HG03521 (cell line): ENCODE results near the gene RPL13A.
"Not testable (repeated sequence)": the region's sequence is repeated elsewhere in the genome, so short reads cannot be mapped to it uniquely, and the experiment has no call there.

ENCODE experiments used
- ATAC-seq: cut with Tn5 transposase; IDR thresholded peaks from one replicate; pipeline ENCODE4 v1.9.1; 2021; ENCODE audit warnings: mild to moderate bottlenecking, moderate library complexity; ENCODE audit not compliant: unreplicated experiment

The RPL13A gene

DNA sequence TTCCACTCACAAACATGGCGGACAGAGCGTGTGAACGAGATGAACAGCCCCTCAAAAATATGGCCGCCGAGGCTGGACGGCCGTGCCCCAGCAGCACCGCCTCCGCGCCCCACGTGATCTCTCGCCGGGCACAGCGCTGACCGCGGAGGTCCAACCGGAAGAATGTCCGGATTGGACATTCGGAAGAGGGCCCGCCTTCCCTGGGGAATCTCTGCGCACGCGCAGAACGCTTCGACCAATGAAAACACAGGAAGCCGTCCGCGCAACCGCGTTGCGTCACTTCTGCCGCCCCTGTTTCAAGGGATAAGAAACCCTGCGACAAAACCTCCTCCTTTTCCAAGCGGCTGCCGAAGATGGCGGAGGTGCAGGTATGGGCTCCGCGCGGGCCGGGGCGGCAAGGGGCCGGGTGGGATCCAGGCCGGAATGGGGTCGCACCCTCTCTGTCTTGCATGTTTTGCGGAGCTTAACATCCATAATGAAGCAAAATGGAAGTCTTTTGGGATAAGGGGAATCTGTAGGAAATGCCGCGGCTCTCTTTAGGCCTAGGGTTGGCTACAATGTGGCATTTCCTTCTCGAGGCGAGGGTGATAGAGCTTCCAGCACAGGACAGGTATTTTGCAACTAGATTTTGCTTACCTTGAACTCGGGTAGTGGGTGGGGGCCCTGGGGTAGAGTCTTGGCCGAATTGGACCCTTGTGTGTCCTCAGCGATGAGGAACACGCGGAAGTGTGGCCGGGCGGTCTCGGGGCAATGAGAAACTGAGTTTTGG lies at the start of gene RPL13A:
Gene RPL13A, plus strand, starts transcription at position 332 of the 769 bp plus-strand sequence. Its CDS starts 22 bp downstream, at position 354.
- ATAC-seq = peak; percentile 89

DNA sequence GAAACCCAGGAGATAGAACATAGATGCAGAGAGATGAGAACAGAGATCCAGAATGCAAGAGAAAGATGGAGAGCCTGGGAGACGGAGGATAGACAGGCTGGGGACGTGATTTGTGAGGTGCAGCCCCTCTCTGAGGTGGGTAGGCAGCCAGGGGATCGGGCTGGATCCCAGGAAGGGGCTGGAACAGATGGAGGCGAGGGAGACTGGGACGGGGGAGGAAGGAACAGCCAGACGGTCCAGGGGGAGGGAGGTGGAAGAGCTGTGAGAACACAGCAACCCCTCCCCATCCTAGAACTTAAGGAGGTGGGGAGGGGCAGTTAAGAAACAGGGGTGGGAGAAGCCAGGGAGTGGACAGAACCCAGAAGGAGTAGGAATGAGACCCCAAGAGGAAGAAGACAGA lies 49.1 kb upstream of the RPL13A start:
- no peak for ATAC-seq

DNA sequence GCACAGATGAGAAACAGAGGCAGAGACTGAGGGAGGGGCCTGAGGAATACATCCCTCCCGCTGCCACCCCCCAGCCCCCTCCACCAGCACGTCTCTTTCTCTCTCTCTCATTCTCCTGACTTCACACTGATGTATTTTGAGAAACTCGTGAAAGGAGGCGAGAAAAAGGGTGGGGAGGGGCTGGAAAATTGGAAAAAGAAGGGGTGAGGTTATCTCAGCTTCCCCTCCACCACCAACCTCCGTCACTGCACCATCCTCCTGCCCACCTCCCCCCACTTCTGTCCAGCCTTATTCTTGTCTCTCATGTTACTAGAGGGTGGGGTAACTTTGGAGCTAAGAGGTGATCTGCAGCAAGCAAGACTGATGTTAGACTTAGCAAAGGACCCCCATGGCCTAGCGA lies 47.6 kb upstream of the RPL13A start:
- no peak for ATAC-seq

DNA sequence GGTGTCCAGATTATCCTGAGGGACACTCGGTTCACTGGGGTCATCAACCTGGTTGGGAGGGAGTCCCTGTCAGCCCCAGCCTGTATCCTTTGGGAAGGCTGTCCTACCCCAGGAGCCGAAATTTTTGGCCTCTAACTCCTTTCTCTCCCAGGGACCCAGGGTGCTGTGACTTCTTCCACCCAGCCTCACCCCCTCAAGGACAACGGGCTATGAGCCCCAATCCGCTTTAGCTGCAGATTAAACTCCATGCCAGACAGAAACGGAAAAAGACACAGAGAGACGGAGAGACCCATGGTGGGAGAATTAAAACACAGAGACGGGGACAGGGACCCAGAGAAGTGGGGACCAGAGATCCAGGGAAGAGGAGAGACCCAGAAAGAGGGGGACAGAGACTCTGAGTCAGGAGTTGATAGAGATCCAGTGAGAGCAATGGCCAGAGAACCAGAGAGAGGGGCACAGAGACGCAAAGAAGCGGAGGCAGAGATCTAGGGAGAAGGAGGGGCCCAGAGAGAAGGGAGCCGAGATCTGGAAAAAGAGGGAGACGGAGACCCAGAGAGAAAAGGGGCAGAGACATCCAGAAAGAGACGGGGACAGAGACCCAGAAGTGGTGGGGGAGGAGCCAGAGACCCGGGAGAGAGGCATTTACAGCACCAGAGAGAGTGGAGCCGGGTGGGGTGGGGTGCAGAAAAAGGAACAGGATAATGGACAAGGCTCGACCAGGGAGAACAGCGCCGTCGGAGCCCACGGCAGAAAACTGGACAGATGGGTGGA lies 46.8 kb upstream of the RPL13A start:
- no peak for ATAC-seq

DNA sequence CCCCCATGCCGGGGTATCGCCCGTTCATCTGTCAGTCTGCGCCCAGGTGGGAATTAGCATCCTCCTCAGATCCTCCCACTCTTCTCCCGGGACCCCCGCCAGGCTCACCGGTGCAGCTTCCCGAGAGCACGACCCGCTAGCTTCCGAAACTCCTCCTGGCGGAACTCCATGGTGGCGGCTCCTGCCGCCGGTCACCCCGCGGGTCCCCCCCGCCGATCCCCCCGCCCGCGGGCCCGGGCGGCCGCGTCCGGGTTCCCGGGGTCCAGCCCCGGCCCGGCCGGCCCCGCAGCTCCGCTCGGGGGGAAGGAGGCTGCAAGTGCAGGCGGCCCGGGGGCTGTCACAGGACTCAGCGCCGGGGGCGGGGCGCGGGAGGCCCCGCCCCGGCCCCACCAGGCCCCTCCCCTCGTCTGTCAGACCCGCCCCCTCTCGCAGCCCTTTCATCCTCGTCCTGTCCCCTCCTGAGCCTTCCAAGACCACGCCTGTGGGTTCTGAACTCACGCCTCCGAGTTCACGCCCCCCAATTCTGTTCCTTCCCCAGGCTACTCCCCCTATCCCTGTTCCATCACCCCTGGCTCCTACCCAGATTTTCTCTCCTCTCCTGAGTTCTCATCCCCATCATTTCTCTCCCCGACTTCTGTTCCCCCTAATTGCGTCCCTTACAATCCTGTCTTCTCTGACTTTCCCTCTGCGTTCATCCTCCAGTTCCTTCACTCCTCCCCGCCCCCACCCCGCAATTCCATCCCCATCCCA lies 46.0 kb upstream of the RPL13A start, which contains the start of gene SLC17A7:
Gene SLC17A7, minus strand, starts transcription at position 318 of the 750 bp plus-strand sequence. Its CDS starts 148 bp downstream, at position 170.
- ATAC-seq = no peak

DNA sequence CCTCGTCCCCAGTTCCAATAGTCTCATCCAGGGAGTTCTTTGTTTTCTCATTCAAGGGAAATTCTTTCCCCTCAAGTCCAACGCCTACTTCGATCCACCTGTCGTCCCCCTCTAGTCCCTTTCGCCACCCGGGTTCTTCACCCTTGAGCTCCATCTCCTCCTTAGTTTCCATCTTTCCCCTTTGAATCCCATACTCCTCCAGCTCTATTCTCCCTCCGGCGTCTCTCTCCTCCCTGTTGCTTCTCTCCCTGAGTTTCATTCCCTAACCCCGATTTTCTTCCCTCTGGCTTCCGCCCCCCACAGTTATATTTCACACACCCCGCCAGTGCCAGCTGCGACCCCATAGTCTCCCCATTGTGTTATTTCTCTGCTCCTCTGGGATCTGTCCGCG lies 45.5 kb upstream of the RPL13A start:
- ATAC-seq = no peak

DNA sequence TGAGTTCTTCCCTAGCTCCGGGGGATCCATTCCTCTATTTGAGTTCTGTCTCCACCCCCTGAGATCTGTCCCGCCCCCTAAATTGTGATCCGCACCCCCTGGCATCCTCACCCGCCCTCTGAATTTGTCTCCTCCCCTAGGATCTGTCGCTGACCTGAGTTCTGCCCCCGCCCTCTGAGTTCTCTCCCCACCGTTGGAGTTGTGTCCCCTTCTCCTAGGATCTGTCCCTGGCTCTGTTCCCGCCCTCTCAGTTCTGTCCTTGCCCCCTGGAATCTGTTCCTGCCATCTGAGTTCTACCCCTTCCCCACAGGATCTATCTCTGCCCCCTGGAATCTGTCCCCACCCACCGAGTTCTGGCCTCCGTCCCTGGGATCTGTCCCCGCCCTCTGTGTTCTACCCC lies 45.1 kb upstream of the RPL13A start:
- ATAC-seq = no peak

DNA sequence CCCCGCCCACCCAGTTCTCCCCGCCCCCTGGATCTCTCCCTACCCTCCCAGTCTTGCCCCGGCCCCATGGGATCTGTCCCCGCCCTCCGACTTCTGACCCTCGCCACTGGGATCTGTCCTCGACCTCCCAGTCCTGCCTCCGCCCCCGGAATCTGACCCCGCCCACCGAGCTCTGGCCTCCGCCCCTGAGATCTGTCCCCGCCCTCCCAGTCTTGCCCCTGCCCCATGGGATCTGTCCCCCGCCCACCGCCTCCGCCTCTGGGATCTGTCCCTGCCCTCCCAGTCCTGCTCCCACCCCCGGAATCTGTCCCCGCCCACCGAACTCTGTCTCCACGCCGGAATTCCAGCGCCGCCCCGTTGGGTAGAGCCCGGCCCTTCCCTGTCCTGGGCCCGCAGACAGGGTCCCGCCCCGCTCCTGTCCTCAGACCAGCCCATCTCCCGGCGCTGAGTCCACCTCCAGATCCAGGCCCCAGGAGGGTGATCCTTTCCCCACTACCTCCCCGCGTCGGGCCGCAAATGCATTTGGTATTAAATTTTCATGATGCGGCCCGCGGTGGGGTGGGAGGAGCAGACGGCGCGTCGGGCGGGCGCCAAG lies 44.5 kb upstream of the RPL13A start:
- ATAC-seq = peak; percentile 14

DNA sequence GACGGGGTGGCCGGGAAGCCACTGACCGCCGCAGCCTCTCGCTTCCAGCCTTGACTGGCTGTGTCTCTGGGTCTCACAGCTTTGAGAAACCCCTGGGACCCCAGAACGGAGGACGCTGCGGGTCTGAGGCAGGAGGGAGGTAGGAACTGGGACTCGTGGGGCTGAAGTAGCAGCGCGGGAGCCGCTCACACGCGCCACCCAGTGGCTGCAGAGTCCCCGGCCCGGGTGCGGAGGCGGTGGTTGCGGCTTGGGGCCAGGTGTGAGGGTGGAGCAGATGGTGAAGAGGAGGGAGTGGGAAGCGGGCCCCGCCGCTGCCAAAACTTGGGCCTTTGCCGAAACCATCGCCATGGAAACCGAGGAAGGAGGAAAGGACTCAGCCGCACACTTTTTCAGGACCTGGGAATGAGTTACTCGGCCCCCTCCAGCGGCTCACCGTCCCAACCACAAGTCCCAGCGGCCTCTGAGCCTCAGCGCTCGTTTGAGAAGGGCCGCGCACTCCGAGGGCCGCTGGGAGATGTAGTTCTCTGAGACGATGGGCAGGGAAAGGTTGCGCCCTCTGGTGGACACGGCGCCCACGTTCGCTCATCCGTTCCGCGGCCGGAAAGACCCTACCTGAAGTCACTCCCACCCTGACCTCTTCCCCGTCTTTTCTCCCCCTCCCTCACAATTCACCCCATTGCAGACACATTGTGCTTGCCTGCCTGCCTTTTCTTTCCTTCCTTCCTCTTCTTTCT lies 43.9 kb upstream of the RPL13A start:
- peak; percentile 74 for ATAC-seq

DNA sequence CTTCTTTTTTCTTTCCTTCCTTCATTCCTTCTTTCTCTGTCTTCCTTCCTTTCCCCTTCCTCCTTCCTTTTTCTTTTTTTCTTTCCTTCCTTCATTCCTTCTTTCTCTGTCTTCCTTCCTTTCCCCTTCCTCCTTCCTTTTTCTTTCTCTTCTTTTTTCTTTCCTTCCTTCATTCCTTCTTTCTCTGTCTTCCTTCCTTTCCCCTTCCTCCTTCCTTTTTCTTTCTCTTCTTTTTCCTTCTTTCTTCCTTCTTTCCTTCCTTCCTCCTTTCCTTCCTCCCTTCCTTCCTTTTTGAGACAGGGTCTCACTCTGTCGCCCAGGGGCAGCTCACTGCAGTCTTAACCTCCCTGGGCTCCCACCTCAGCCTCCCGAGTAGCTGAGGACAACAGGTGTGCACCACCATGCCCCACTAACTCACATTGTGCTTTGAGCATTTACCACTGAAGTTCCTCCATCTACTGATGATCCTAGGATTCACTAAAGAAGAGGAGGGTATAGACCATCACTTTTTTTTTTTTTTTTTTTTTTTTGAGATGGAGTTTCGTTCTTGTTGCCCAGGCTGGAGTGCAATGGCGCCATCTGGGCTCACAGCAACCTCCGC lies 43.2 kb upstream of the RPL13A start:
- not testable (repeated sequence) for ATAC-seq

DNA sequence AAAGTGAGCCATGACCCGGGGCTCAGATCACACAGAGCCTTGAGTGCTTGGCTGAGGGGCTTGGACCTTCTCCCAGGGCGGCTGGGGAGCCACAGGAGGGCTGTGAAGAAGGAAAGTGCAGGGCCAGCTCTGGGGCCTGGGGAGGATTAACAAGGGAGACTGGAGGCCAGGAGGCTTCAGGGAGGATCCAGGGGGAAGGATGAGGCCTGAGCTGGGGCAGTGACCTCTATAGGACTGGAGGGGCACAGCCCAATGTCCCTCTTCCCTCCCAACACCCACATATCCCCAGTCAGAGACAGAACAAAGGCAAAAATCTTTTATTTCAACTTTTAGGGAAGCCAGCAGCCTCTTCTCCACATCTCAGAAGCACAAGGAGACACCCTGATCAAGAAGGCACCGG lies 41.4 kb upstream of the RPL13A start:
- no peak for ATAC-seq

DNA sequence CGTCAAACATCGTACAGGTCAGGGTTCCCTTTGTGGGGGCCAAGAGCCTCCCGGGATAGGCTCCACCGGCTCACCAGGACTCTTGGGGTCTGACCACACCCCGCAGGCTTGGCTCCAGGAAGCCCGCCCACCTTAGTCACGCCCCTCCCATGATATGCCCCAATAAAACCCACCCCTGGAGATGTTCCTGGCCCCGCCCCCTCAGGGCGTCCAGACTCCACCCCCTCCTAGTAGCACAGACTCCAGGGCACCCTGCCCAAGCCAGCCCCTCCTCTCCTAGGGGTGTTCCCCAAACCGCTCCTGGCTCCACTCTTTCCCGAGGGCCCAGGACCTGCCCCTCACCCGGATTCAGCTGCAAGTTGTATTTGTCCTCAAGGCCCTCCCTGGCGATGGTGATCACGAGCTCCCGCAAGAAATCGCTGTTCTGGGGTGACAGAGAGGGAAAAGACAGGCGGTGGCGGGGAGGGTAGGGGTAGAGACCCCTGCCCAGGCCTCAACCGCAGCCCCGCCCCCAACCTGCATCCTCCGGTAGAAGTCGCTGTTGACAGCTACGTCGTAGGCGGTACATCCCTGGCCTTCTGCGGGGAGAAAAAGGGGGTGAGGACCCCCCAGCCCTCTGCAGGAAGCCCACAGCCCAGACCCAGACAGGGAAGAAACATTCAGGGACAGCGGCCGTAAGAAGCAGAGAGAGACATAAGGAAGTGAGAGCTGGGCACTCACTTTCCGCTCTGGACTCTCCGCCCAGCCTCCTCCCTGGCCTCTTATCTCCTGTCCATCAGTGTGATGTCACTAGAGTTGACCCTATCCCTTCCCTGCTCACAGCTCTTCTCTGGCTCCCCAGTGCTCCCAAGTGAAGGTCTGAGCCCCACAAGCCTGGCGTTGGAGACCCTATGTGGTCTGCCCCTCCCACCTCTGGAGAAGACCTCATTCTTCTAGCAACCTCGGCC lies 39.6 kb upstream of the RPL13A start:
- ATAC-seq = no peak

DNA sequence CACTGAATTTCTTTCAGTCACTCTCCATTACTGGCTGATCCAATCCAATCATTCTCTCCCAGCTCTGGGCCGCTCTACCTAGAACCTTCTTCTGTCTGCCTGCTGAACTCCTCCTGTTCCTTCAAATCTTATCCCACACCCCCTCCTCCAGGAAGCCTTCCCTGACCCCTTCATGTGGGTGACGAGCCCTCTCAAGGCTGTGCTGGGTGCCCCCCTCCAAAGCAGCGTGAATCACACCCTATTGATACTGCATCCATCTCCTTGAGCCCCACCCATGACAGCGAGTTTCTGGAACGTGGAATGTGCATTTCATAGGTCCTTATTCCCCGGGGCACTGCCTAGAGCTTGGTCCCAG lies 39.0 kb upstream of the RPL13A start:
- ATAC-seq = no peak

DNA sequence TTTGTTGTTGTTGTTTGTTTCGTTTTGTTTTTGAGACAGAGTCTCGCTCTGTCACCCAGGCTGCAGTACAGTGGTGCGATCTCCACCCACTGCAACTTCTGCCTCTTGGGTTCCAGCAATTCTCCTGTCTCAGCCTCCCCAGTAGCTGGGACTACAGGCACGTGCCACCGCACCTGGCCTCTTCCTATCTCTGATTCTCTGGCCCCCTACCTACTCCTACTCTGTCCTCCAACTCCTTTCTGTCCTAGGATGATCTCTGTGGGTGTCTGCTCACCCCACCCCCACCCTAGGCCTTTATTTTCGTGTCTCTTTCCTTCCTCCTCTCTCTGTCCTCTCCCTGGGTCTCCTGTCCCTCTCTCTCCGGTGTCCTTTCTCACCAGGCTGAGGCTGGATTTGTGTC lies 37.0 kb upstream of the RPL13A start:
- ATAC-seq = no peak

DNA sequence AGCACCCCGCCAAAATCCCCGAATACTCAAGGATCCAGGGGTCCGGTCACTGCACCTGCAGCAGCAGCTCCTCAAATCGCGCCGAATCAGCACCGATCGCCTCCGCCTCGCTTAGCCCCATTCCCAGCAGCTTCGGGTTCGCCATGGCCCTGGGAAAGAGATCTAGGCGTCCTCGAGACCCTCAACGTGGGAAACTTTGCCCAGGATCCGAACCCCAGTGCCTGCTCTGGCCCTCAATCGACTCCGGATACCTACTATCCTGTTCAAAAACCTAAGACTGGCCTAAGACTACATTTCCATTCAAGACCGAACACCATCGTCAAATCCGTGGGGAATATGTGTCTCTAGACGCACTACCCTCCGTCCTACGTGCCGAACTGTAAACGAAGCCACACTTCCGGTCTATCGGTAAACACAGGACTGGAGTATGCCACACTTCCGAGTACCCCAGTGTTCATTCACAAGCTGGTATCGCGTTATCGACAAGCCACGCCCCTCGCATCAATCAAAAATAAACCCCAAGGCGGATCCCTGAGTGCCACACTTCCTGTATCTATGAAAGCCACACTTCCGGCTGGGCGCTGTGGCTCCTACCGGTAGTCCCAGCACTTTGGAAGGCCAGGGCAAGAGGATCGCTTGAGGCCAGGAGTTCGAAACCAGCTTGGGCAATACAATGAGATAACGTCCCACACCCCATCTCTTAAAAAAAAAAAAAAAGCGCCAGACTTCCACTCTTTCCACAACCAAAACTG lies 35.8 kb upstream of the RPL13A start, which contains the start of gene PIH1D1:
Gene PIH1D1, minus strand, starts transcription at position 385 of the 752 bp plus-strand sequence. Its CDS starts 240 bp downstream, at position 145.
- peak; percentile 50 for ATAC-seq

DNA sequence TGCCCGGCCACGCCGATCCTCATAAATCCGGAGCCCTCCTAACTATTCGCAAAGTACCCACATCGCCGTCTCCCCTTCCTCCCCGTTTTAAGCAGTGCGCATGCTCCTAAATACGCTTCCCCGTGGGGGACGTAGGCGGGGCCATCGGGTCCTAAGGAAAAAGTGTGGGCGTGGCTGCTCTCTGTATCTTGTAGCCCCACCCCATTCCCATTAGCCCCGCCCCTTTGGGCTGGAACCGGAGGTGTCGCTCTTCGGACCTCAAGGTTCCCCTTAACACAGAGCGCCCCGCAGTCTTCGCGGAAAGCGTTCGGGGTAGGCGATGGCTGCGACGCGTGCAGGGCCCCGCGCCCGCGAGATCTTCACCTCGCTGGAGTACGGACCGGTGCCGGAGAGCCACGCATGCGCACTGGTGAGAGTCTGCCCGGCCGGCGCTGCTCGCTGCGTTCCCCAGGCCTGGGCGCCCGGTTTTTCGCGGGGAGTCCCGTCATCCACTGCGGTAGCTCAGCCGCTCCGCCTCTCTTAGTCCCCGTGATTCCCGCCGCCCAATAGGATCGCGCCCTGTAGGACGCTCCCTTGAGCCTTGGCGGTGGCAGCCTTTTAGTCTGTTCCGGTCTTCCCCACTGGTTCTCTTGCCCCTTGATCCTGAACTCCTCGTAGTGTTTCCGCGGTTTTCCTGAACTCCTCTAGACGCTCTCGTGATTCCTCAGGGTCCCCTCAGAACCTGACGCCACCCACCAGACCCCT lies 34.2 kb upstream of the RPL13A start, which contains the start of gene ALDH16A1:
Gene ALDH16A1, plus strand, starts transcription at position 213 of the 744 bp plus-strand sequence. Its CDS starts 107 bp downstream, at position 320.
- ATAC-seq = peak; percentile 81

DNA sequence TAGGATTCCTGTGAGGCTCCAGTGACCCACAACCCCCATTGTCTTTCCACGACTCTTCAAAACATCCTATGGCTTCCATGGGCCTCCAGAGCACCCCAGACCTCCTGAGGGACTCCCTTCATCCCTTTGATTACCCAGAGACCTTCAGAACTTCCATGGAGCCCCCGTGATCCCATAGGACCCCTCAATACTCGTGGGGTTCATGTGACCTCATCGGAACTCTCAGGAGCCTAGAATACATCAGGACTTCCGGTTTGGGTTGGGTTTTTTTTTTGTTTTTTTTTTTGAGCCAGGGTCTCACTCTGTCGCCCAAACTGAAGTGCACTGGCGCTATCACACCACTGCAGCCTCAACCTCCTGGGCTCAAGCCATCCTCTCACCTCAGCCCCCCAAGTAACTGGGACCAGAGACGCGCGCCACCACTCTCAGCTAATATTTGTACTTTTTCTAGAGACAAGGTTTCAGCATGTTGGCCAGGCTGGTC lies 33.6 kb upstream of the RPL13A start:
- no peak for ATAC-seq
